ENCODE data around the gene VPS45.
A peak's percentile ranks its signal among the peaks of the same experiment; 100 is the strongest.
"Not testable (repeated sequence)": the region's sequence is repeated elsewhere in the genome, so short reads cannot be mapped to it uniquely, and the experiment has no call there.

VPS45 gene, protein sequence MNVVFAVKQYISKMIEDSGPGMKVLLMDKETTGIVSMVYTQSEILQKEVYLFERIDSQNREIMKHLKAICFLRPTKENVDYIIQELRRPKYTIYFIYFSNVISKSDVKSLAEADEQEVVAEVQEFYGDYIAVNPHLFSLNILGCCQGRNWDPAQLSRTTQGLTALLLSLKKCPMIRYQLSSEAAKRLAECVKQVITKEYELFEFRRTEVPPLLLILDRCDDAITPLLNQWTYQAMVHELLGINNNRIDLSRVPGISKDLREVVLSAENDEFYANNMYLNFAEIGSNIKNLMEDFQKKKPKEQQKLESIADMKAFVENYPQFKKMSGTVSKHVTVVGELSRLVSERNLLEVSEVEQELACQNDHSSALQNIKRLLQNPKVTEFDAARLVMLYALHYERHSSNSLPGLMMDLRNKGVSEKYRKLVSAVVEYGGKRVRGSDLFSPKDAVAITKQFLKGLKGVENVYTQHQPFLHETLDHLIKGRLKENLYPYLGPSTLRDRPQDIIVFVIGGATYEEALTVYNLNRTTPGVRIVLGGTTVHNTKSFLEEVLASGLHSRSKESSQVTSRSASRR

DNA sequence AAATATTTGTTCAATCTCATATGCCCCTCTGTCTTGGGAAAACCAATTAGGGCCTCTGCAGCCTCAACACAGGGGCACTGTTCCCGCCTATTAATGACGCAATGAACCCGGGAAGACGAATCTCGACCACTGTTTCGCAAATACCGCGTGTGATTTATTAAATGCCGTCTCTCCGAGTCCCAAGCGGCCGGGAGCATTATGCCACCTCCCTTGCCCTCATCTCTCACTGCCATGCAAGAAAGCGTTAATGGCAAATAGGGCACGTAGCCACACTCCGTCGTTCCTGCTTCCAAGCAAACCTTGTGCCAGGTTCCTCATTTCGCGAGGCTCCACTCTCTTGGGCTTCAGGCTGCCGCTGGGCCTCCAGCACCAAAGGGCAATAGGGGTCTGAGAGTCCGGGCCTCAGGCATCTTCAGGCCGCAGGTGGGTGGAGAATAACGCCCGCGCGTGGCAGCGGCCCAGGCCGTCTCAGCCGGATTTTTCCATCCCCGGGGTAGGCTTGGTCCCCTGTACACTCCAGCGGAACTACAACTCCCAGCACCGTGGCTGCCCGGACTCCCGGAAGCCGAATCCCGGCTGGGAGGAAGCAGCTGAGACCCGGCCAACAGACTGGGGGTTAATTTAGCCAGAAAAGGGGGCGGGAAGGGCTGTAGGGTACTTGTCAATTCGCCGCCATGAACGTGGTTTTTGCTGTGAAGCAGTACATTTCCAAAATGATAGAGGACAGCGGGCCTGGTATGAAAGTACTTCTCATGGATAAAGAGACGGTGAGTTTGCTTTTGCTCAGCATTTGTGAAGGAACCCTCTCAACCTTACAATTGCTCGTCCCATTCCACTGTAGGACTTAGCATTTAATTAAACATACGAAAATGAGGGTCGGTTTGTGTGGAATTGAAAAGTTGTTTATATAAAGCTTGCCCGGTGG is at the start of gene VPS45:
Gene VPS45 (plus strand): TSS at position 593 of the 925 bp plus-strand sequence. CDS start 82 bp downstream, at position 675.
- peak; percentile 92 for DNase-seq (ENCODE audit: low spot score)

DNA sequence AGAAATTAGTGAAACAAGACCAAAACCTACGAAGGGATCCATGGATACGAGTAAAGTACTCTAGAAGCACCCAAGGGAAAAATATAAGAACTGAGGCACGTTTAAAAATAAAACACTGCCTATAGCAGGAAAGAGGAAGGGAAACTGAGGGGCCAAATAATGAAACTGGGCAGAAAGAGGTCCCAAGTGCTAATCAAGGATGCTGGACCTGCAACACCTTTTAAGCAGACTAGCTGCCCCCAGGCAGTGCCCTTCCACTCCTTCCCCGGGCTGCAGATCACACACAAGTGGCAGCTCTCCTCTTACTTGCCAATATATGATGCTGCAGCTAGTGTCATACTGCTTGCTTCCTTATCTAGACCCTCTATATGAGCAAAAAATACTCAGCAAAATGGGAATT is 49.4 kb upstream of the VPS45 start:
- no peak for DNase-seq (ENCODE audit: low spot score)

DNA sequence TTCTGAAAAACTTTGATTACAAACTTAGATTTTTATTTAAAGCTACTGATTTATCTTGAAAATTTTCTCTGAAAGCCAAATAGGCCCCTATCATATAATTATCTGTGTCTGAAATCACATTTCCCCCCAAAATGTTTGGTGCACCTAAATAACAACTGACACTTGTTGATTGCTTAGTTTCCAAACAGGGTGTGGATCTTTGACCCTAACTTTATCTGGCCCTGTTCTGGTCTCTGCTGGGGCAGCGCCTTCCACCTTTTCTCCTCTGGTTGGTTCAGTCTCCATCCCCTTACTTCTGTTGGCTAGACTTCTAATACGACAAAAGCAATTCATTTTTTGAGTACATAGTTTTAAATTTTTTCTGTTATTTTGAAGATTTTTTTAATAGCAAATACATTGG is 46.9 kb upstream of the VPS45 start:
- no peak for DNase-seq (ENCODE audit: low spot score)

DNA sequence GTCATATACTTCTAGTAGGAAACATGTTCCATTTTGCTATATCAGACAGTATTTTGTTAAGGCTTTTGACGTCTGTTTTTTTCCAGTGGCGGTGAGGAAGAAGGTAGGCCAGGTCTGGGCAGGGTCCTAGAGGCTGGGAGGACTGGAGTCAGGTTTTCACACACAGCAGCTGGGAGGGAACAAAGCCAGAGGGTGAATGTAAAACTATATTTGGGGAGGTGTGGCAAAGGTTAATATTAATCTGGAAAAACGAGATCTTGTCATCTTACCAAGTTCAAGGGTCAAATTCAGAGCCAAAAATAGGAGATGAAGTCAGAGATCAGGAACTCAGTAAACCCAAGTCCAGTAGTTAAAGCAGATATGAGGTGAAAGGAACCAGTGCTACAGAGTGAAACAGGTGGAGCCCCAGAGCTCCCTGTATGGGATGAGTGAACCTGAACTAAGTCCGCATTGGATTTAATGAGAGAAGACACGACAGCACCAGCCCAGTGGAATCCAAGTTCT is 46.3 kb upstream of the VPS45 start:
- DNase-seq (ENCODE audit: low spot score), result no peak

DNA sequence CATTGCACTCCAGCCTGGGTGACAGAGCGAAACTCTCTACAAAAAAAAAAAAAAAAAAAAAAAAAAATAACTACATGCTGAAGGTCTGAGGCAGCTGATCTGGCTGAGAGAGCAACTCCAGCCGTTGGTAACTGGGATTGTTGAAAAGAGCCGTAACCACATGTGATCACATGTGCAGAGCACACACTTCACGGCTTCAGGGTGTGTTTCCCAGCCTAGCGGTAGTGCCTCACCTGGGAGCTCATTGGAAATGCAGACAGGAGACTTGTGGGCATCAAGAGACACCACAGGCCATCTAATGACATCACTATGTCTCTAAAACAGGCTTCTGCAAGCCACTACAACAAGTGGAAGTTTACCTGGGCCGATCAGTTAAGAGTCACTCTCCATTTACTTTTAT is 45.2 kb upstream of the VPS45 start:
- DNase-seq (ENCODE audit: low spot score), result no peak

DNA sequence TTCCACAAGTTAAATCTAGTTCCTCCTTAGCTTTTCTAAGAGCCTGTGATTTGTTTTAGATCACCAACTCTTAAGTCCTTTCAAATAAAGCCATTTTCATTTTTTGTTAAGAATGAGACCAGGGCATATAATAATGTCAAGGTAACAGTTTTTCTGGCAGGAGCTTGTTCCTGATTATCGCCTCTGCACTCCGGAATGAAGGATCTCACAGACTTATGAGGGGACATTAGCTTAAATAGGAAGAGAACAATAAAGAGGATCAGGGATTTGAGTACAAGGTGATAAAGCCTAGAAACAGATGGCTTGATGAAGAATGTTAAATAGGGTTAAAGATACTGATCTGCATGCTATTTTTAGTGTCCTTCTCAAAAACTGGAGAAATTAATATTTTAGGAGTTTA is 43.4 kb upstream of the VPS45 start:
- no peak for DNase-seq (ENCODE audit: low spot score)

DNA sequence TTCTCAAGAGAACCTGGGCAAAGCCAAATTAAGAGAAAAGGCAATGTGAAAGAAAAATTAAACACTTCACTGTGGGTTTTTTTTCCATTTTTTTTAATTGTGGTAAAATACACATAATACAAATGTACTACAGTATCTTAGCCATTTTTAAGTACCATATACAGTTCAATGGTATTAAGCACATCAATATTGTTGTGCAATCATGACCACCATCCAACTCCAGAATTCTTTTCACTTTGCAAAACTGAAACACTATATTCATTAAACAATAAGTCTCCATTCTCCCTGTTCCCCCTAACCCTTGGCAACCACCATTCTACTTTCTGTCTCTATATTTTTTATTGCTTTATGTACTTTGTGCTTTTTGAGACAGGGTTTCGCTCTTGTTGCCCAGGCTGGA is 39.3 kb upstream of the VPS45 start:
- no peak for DNase-seq (ENCODE audit: low spot score)

DNA sequence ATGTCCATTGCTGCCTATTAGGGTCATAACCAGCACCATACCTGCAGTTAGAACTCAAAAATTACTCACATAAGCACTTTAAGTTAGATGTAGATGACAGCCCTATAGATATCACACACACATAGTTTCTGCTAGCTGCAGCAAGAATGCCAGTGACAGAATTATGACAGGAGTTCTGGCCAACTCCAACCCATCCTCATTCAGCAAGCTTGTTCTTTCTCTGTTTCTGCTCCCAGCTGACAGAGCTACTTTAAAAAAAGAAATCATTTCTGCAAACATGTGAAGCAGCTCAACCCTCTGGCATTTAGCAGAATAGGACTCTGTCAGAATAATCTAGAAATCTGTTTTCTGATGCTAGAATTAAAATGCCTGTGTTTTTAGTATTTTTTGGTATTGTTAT is 33.2 kb upstream of the VPS45 start:
- no peak for DNase-seq (ENCODE audit: low spot score)

DNA sequence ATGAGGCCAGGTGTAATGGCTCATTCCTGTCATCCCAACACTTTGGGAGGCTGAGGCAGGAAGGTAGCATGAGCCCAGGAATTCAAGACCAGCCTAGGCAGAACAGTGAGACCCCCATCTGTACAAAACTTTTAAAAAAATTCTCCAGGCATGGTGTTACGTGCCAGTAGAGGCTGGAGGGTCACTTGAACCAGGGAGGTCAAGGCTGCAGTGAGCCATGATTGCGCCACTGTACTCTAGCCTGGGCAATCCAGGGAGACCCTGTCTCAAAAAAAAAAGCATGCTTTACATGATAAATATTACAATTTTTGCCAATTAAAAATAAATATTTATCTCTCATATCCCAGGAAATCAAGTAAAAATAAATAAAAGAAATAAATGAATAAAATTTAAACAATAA is 17.6 kb upstream of the VPS45 start:
- DNase-seq (ENCODE audit: low spot score), result no peak

DNA sequence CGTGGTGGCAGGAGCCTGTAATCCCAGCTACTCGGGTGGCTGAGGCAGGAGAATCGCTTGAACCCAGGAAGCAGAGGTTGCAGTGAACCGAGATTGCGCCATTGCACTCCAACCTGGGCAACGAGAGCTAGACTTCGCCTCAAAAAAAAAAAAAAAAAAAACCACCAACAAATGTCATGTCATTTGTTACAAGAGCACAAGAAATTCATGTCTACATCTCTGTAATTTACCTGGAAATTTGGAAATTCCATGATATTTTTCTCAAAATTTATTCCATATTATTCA is 16.5 kb upstream of the VPS45 start:
- no peak for DNase-seq (ENCODE audit: low spot score)

DNA sequence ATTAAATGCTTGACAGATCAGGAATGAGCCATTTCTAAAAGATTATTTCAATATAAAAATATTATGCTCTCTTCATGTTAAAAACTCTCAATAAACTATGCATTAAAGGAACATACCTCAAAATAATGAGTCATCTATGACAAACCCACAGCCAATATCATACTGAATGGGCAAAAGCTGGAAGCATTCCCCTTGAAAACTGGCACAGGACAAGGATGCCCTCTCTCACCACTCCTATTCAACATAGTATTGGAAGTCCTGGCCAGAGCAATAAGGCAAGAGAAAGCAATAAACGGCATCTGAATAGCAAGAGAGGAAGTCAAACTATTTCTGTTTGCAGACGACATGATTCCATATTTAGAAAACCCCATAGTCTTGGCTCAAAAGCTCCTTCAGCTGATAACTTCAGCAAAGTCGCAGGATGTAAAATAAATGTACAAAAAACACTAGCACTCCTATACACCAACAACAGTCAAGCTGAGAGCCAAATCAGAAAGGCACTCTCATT is 15.6 kb upstream of the VPS45 start:
- not testable (repeated sequence) for DNase-seq (ENCODE audit: low spot score)

DNA sequence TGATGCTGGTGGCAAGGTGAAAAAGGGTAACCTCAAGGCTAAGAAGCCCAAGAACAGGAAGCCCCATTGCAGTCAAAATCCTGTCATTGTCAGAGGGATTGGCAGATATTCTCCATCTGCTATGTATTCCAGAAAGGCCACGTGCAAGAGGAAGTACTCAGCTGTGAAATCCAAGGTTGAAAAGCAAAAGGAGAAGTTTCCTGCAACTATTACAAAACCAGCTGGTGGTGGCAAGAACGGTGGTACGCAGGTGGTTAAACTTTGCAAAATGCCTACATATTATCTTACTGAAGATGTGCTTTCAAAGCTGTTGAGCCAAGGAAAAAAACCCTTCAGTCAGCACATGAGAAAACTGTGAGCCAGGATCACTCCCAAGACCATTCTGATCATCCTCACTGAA is 13.7 kb upstream of the VPS45 start:
- no peak for DNase-seq (ENCODE audit: low spot score)

DNA sequence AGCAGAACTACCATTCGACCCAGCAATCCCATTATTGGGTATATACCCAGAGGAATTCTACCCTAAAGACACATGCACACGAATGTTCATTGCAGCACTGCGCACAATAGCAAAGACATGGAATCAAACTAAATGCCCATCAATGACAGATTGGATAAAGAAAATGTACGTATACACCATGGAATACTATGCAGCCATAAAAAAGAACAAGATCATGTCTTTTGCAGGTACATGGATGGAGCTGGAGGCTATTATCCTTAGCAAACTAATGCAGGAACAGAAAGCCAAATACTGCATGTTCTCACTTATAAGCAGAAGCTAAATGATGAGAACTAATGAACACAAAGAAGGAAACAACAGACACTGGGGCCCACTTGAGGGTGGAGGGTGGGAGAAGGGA is 12.1 kb upstream of the VPS45 start:
- DNase-seq (ENCODE audit: low spot score), result not testable (repeated sequence)

DNA sequence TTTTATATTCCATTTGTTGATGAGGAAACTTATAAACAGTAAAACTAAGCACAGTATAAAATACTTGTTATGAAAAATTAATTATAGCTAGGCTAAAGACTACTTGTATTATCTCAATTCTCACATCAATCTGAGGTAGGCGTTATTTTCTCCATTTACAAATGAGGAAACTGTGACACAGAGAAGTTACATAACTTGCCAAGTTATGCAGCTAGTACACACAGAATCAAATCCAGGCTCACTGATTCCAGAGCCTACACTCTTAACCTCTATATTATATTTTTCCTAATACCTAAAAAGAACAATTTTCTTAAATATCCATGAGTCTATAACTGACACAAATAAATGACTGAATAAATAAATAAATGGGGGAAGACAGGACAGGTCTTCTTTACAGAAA is 11.2 kb upstream of the VPS45 start:
- no peak for DNase-seq (ENCODE audit: low spot score)

DNA sequence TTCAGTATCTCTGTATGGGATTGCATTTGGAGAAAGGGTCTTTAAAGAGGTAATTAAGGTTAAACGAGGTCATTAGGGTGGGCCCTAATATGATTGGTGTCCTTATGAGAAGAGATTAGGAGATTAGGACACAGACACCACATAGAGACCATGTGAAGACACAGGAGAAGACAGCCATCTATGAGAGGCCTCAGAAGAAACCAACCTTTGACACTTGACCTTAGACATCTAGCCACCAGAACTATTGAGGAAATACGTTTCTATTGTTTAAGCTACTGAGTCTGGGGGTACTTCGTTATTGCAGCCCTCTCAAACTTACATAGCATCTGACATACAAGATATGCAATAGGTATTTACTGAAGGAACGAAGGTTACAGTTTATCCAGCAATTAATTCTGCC is 7.3 kb upstream of the VPS45 start:
- no peak for DNase-seq (ENCODE audit: low spot score)

DNA sequence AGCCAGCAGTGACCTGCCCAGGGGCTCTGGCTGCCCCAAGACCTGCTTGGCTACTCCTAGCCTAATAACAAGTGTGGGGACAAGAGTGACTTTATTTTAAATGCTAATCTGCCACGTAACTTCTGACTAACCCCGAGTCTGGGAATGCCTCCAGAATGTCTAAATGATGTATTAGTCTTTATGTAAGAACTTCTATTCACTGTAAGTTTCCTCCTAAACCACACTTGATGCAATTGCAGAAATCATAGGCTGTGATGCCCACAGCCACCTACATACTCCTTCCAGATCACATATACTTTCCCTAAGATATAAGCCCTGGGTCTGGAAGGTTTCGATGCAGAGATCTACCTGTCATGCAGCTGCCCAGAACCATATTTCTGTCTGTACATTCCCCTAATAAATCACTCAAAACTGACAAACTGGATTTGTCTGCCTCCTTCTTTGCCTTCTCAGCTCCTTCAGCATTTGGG is 5.9 kb upstream of the VPS45 start:
- peak; percentile 49 for DNase-seq (ENCODE audit: low spot score)

DNA sequence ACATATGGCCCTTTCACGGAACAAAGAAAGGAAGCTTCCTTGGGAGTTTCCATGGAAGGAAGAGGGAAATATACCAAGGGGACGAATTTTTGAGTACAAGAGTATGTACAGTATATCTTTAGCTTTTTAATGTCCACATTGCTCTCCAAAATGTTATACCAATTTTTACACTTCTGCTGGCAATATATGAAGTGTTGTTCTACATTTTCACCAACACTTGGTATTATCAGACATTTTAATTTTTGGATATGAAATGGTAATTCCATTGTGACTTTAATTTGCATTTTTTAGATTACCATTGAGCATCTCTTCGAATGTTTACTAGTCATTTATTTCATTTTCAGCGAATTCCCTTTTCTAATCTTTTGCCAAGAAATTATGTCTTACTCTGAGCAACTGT is 5.5 kb upstream of the VPS45 start:
- no peak for DNase-seq (ENCODE audit: low spot score)

DNA sequence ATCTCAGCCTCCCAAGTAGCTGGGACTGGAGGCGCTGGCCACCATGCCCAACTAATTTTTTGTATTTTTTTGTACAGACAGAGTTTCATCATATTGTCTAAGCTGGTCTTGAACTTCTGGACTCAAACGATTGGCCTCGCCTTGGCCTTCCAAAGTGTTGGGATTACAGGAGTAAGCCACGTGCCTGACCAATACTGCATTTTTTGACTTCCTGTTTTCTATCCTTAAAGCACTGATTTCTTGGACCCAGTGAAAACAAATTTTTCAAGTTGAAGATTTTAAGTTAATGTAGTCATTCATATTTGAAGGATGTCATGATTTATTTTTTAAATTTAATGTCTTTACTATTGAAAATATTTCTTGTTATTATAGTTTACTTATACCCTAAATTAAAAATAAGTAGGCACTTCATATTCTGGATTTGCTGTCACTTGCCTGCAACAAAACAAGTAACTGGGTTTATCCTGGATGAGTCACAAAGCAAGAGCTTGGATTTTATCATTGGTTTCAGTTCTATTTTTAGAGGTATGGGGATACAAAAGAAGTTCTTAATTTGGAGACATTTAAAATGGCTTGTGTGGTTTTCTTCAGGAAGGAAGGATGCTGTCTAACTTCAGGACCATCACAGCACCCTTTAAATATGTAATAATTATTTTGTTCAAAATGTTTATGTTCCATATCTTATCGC is 2.2 kb upstream of the VPS45 start:
- no peak for DNase-seq (ENCODE audit: low spot score)

DNA sequence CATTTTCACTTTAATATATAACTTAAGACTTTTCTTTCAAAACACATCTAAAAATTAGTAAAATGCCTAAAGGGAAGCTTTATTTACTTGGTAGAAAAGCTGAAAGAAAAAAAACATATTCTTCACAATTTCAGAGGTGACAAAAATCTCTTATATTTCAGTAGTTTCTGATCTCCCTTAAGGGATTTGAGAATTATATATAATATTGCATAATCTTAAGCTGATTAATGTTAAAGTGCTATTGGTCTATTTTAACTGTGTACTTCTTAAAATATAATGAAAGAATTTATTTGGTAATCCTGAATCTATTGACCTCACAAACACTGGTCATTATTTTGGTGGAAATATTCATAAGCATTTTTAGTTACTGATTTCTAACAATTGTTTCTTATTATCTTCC is 1.2 kb upstream of the VPS45 start:
- no peak for DNase-seq (ENCODE audit: low spot score)

DNA sequence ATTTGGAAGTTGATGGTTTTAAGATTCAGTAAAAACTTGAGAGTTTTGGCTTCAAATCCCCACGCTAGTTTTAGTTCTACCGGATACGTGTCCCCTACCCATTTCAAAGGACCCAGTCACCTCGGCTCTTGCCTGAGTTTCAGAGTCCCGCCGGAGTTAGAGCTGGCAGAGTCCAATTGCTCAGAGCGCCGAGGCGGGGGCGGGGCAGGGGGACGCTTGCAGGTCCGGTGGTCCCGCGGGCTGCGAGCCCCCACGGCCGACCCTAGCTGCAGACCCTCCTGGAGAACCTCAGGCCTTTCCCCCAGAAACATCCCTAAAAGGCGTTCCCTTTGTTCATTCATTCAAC is 765 bp upstream of the VPS45 start:
- no peak for DNase-seq (ENCODE audit: low spot score)

DNA sequence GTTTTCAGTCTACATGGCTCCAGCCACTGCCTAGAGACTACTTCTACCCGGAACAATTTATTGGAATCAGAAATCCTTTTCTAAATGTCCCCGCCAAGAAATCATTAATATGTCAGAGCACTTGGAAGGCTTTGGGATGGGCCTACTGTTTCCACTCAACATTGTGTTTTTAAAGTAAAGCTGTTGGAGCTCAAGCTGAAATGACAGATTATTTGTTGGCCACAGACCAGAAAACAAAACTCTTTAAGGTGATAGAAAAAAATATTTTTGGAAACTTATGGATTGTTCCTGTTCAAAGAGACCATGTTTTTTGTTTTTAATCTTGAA is 496 bp downstream of the VPS45 start:
- no peak for DNase-seq (ENCODE audit: low spot score)

DNA sequence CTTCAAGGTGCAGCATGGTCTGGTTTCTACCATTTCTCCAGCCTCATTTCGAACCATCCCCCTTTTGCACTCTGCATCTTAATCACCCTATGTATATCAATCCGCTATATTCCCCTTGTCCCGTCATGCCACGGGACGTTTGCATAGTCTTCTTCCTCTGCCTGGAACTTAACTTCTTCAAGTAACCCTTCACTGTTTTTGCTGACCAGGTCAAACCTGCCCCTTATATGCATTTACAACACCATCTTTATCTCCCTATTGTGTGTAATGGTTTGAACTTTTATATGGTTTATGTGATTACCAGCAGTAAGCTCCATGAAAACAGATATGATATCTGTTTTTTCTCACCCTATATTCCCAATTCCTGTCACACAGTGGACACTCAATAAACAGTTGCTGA is 2.3 kb downstream of the VPS45 start:
- DNase-seq (ENCODE audit: low spot score), result no peak
